ENCODE measurements around the gene CALCB. TPM values are rescaled to one million over a fixed set of nuclear protein-coding genes. Genes with fewer than 3 reads are reported as not detected.

The CALCB gene
- total and polyA plus RNA-seq, 2 donors (not counting 3 experiments of a cell fraction or from before 2014, with no cell fraction given): not detected

GRCh38 chr11:15115686-15116085 lies 42.3 kb downstream of the CALCB start:
- Histone ChIP-seq H3K4me2 (ENCODE audit: insufficient read depth, low read length) (no peak overlapping the region), H3K27ac (ENCODE audit: insufficient read depth, low read depth, low read length) (no peak overlapping the region), H3K79me2 (ENCODE audit: control insufficient read depth, insufficient read depth, low read length) (no peaks in the 10 kb centered on the region), H3K36me3 (ENCODE audit: control insufficient read depth in 2 of 2, extremely low read depth in 1 of 2, insufficient read depth in 2 of 2, low read length in 2 of 2) (no peaks in the 10 kb centered on the region), H3K27me3 (ENCODE audit: control insufficient read depth in 2 of 2, insufficient read depth in 2 of 2, low read length in 2 of 2) (no peaks in the 10 kb centered on the region), H3K9me1 (replicated peaks; ENCODE audit: control insufficient read depth, extremely low read depth, insufficient read depth, low read length) (no peaks in the 10 kb centered on the region), H3K9me3 (replicated peaks; ENCODE audit: control insufficient read depth, insufficient read depth, low read length) (no peaks in the 10 kb centered on the region), H3K4me1 (ENCODE audit: control insufficient read depth, extremely low read depth, insufficient read depth, low read length) (no peaks in the 10 kb centered on the region), H3K4me3 (replicated peaks in 1 of 3; ENCODE audit: insufficient read depth in 1 of 3, low read depth in 1 of 3, low read length in 3 of 3) (no peak overlapping the region), H2AFZ (ENCODE audit: low read depth, low read length) (no peak overlapping the region), H3K9ac (replicated peaks; ENCODE audit: extremely low read depth, insufficient read depth, low read length) (no peak overlapping the region), H4K20me1 (replicated peaks; ENCODE audit: control insufficient read depth, extremely low read depth, insufficient read depth, low read length) (no peaks in the 10 kb centered on the region)
- TF ChIP-seq, protein P1, sequence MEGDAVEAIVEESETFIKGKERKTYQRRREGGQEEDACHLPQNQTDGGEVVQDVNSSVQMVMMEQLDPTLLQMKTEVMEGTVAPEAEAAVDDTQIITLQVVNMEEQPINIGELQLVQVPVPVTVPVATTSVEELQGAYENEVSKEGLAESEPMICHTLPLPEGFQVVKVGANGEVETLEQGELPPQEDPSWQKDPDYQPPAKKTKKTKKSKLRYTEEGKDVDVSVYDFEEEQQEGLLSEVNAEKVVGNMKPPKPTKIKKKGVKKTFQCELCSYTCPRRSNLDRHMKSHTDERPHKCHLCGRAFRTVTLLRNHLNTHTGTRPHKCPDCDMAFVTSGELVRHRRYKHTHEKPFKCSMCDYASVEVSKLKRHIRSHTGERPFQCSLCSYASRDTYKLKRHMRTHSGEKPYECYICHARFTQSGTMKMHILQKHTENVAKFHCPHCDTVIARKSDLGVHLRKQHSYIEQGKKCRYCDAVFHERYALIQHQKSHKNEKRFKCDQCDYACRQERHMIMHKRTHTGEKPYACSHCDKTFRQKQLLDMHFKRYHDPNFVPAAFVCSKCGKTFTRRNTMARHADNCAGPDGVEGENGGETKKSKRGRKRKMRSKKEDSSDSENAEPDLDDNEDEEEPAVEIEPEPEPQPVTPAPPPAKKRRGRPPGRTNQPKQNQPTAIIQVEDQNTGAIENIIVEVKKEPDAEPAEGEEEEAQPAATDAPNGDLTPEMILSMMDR (IDR thresholded peaks at IDR 0.05; ENCODE audit: extremely low read depth in 1 of 2, insufficient read depth in 1 of 2, low read depth in 1 of 2, low read length in 2 of 2): no peak
- TF ChIP-seq JUN (IDR thresholded peaks at IDR 0.05; ENCODE audit: borderline replicate concordance, insufficient read depth, insufficient read length, low read depth) (no peak), FOS (IDR thresholded peaks at IDR 0.05; ENCODE audit: borderline replicate concordance, insufficient read depth, low read length) (no peak), POLR2A (IDR thresholded peaks at IDR 0.05; ENCODE audit: low read depth, low read length) (no peak), MYC (IDR thresholded peaks at IDR 0.05; ENCODE audit: low read depth, low read length) (no peak), GATA2 (IDR thresholded peaks at IDR 0.05; ENCODE audit: insufficient read depth, insufficient read length, low read depth, low read length) (no peak), EZH2 (IDR thresholded peaks at IDR 0.05; ENCODE audit: borderline replicate concordance, low read depth, low read length, severe bottlenecking) (no peak), POLR2AphosphoS5 (IDR thresholded peaks at IDR 0.05; ENCODE audit: insufficient read depth, low read depth, low read length) (no peak)
- TF ChIP-seq, protein P2, sequence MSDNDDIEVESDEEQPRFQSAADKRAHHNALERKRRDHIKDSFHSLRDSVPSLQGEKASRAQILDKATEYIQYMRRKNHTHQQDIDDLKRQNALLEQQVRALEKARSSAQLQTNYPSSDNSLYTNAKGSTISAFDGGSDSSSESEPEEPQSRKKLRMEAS (IDR thresholded peaks at IDR 0.05; ENCODE audit: insufficient read depth, insufficient read length): no peak
- no TSS peak for BruUV-seq (replicated peaks)
- POLR2A ChIA-PET: no interaction called here
- FAIRE-seq: no peak
- dilution Hi-C loops (cut with MboI; ENCODE audit: extremely low pct_ligation_motif_present, low sequenced_read_pairs) (no loop called here), intact Hi-C loops (cut with micrococcal nuclease) (no loop called here)
- CTCF ChIA-PET: interaction anchor here (1.2 kb wide), 1 partner anchor 15 kb away, joined by 6 read pairs; no protein-coding TSS in a partner anchor
- DNase-seq (ENCODE audit: low read depth, low spot score): no peak

Measured in endothelial cell of umbilical vein (primary cell).